ELF-1 (cell line): ENCODE measurements around the gene MFAP2.

Source experiments
- DNase-seq: peaks from one replicate; pipeline ENCODE4 v3.0.0-alpha.2; 2016; ENCODE audit warnings: low read depth, low spot score

MFAP2 gene

GRCh38 chr1:16980473-16981268 is at the start of gene MFAP2:
MFAP2 (minus strand) TSS chr1:16980620; CDS start chr1:16978273, 2,347 bp downstream.
- DNase-seq: no peak

- DNase-seq: peak; percentile 32
These were observed 49.8 kb upstream of the MFAP2 start for GRCh38 chr1:17030206-17030605.

- no peak for DNase-seq
These were observed 48.3 kb upstream of the MFAP2 start for GRCh38 chr1:17028662-17029188.

- no peak for DNase-seq
These were observed 47.5 kb upstream of the MFAP2 start for GRCh38 chr1:17027900-17028299.

DNA sequence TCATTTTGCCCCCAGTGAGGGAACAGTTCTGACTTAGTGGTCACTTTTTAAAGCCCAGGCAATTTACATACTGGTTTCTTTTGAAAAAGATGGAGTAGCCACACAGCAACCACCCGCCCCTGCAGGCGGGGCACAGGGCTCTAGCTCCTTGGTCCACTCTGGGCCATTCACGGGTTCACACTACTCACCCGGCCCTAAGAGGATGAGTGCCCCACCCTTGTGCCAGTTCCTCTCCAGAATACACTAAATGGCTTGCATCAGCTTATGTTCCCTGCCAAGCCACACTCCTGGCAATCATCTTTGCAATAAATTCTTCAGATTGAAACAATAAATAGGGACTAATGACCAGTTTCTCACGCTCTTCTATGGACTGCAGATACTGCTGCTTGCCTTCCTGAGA is 47.0 kb upstream of the MFAP2 start:
- DNase-seq: no peak

- no peak for DNase-seq
These were observed 44.3 kb upstream of the MFAP2 start for GRCh38 chr1:17024721-17025120.

- no peak for DNase-seq
These were observed 43.2 kb upstream of the MFAP2 start for GRCh38 chr1:17023573-17023972.

GRCh38 chr1:17023102-17023501 is 42.7 kb upstream of the MFAP2 start:
- DNase-seq: no peak

DNA sequence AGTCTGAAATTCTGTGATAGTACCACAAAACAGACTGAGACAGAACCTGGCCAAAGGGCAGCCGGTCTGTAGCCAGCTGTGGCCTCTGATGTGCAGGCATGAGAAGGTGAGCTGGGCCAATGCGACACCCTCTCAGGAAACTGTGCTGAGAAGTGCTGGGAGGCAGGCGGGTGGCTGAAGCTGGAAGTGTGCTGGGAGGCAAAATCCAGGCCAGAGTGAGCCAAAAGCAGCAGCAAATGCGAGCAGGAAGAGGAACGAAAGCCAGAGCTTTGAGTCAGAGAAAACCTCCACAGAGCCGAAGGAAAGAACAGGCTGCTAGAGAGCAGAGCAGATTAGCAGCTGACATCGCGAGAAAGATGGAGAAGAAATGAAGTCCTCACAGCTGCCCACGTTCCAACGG is 41.5 kb upstream of the MFAP2 start:
- no peak for DNase-seq

DNA sequence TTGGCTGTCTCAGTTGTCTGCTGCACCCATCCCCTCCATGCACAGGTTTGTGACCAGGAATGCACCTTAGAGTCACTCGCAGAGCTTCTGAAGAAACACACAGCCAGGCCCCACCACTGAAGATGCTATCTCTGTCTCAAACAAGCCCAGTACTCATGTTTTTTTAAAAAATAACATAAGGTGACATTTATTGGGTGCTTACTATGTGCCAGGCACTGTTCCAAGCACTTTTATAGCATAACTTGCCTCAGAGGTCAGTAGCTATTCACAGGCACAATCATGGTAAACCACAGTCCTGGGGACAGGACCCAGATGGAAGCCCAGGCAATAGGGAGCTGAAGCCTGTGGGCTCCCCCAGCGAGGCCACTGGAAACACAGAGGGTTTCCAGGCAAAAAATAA is 40.1 kb upstream of the MFAP2 start:
- DNase-seq: no peak

- DNase-seq: no peak
These were observed 38.4 kb upstream of the MFAP2 start for GRCh38 chr1:17018849-17019248.

GRCh38 chr1:17017435-17017834 is 37.0 kb upstream of the MFAP2 start:
- no peak for DNase-seq

- DNase-seq: no peak
These were observed 35.9 kb upstream of the MFAP2 start for GRCh38 chr1:17016317-17016661.

- peak; percentile 43 for DNase-seq
These were observed 34.5 kb upstream of the MFAP2 start for GRCh38 chr1:17014671-17015567.

DNA sequence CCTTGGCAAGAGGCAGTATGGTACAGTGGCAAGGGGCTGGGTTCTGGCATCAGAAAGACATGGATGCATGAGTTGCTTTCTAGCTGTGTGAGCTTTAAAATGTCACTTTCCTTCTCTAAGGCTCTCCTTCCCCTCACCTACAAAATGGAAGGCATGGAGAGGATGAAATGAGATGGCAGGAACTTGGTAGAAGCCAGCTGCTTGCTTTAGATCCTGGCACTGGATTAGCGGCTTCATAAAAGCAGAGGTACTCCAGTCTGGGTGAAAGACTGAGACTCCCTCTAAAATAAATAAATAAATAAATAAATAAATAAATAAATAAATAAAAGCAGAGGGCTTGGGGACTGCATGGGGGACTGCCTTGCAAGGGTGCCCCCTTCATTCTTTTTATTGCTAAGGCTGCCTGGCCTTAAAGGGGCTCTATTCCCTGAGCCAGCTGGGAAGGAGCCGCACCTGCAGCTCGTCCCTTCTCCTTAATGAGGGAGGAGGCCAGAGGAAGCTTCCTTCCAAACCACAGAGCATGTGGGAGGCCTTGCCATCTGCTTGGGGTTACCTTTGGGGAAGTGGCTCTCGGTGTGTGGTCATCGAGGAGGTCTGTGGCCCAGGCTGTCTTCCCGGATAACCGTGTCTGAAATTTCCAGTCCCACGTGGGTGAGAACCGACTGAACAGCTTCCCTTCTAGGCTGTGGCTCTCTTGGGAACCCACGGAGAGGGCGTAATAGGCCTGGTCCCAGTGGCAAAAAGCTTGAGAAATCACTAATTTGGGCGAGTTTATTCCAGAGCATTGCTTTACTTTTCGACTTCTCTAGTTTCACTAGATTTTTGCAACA is 33.3 kb upstream of the MFAP2 start:
- no peak for DNase-seq

DNA sequence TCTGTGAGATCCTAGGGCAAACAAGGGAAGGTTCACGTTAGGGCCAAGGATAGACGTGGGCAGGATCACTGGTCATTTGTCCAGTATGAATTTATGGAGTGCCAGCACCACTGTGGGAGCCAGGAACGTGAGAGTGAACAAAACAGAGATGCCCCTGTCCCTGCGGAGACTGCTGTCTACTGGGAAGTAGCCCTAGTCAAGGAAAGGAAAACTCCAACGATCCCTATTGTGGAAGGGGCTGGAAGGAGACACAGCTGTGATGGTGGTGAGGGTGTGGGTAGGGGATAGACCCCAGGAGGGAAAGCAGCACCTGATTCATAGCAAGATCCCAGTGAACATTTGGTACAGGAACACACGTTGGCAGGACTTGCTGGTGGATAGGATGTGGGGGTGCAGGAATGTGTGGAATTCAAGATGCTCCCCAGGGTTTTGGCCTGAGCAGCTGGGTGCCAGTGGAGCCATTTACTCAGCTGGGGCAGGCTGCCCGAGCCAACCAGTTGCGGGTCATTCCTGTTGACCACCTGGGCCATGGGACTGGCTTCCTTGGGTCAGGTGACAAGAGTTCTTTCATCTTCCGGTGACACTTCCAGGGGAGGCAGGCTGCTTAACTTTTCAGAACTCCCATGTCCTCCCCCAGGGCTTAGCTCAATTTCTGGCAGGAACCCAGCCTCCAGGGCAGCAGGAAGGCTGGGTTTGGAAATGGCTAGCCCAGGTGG is 32.5 kb upstream of the MFAP2 start:
- peak; percentile 49 for DNase-seq

DNA sequence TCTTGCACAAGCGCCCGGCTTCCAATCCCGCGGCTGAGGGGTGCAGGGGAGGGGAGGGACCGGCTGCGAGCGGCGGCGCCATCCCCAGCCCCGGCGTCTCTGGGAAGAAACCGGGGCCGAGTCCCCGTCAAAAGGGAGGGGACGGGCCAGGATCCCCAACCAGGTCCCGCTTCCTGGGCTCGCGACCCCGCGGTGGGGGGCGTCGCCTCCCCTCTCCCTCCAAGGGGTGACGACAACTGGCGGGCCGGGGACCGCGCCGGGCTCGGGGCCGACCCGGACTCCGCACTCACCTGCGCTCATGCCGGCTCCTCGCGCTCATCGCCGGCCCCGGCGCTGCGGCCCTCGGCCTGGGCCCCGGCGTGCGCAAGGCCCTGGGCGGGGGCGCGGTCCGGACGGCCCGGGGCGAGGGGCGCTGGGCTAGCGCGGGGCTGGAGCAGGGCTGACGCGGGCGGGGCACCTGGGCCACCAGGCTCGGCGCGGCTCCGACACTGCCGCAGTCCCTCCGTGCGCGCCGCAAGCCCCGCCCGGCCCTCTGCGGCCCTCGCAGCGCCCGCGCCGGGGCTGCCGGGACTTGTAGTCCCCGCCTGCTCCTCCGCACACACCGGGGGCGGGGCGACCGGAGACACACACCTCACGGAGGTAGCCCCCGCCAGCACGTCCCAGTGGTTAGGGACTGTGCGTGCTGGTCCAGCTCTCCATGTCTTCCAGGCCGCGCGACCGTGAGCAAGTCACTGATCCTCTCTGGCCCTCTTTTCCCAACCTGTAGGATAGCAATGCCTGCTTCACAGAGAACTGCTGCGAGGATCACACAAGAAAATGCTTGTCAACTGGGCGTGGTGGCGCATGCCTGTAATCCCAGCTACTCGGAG is 31.3 kb upstream of the MFAP2 start, which contains the start of gene ATP13A2:
Gene ATP13A2 (minus strand): TSS at position 490 of the 869 bp plus-strand sequence. CDS start 190 bp downstream, at position 300.
- DNase-seq: peak; percentile 94

GRCh38 chr1:17011092-17011438 is 30.6 kb upstream of the MFAP2 start:
- no peak for DNase-seq

DNA sequence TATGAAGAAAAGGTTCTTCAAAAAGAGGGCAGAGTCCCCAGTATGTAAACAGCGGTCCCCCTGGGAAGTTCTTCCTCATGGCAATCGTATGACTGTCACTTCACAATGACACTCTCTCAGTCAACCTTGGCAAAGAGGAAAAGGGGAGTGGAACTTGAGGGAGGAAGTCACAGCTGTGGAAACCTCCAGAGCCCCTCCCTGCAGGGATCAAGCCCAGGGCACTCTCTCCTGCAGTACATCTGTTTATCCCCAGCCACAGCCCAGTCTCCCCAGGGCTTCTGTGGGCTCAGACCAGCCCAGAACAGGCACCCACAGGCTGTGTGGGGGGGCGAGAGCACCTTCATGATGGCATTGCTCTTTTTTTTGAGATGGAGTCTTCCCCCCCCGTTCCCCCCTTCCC is 29.3 kb upstream of the MFAP2 start:
- no peak for DNase-seq
